K562 (cell line): ENCODE results near the gene MYO1F.

Source experiments
- EP300 ChIP-seq: IDR thresholded peaks from 2 replicates; pipeline ENCODE4 v1.6.1; 2012; ENCODE audit warnings: low read length, improper control_type of control experiment
- ESRRA ChIP-seq: fragments of 450-650 bp; IDR thresholded peaks from 2 replicates; pipeline ENCODE4 v1.6.1; 2014; ENCODE audit warnings: low read depth, mild to moderate bottlenecking, moderate library complexity, borderline replicate concordance
- HDAC6 ChIP-seq: IDR thresholded peaks from 2 replicates; pipeline ENCODE4 v1.6.1; 2012; ENCODE audit warnings: low read depth, mild to moderate bottlenecking, control low read depth, inconsistent platforms, low read length, moderate library complexity
- HMGN3 ChIP-seq: IDR thresholded peaks from 2 replicates; pipeline ENCODE4 v1.6.1; 2011; ENCODE audit warnings: borderline replicate concordance, low read depth, mild to moderate bottlenecking, mixed read lengths, low read length; ENCODE audit not compliant: insufficient read length; ENCODE audit errors: extremely low read depth
- MAX ChIP-seq: sonication (generic); formaldehyde crosslinking; IDR thresholded peaks from 2 replicates; pipeline ENCODE4 v1.9.0; 2022; ENCODE audit warnings: mild to moderate bottlenecking, missing genetic modification reagents
- MTA3 ChIP-seq: fragments of 450-650 bp; formaldehyde crosslinking; IDR thresholded peaks from 2 replicates; pipeline ENCODE4 v1.6.1; 2017; ENCODE audit warnings: mild to moderate bottlenecking, borderline replicate concordance
- POLR2A ChIP-seq: fragments of 450-650 bp; conservative IDR thresholded peaks from 2 replicates; pipeline ENCODE4 v1.6.1; 2016
- POLR2AphosphoS5 ChIP-seq: IDR thresholded peaks from 2 replicates; pipeline ENCODE4 v1.6.1; 2011; ENCODE audit warnings: mild to moderate bottlenecking, low read depth, low read length, moderate library complexity; ENCODE audit not compliant: control insufficient read depth, insufficient read depth
- SMARCB1 ChIP-seq: IDR thresholded peaks from 2 replicates; pipeline ENCODE4 v1.6.1; 2011; ENCODE audit warnings: improper control_type of control experiment, low read depth; ENCODE audit not compliant: insufficient read length
- SMC3 ChIP-seq: conservative IDR thresholded peaks from 2 replicates; pipeline ENCODE4 v1.6.1; 2011; ENCODE audit warnings: low read depth, low read length, improper control_type of control experiment; ENCODE audit not compliant: insufficient read depth
- ZNF274 ChIP-seq: IDR thresholded peaks from 2 replicates; pipeline ENCODE4 v1.6.1; 2011; ENCODE audit warnings: low read depth, mild to moderate bottlenecking, low read length, moderate library complexity, borderline replicate concordance
- TF ChIP-seq, protein P1 (sequence below): sonication (generic); formaldehyde crosslinking; IDR thresholded peaks from 2 replicates; pipeline ENCODE4 v1.8.1; 2022; ENCODE audit warnings: missing genetic modification reagents
- TF ChIP-seq, protein P2 (sequence below), 3 experiments: IDR thresholded peaks in 2 of 3; conservative IDR thresholded peaks in 1 of 3; 2 replicates each; pipeline ENCODE4 v1.5.1; 2011 to 2012; ENCODE audit warnings: low read length in 3 of 3, mild to moderate bottlenecking in 3 of 3, control low read depth in 2 of 3, improper control_type of control experiment in 1 of 3, inconsistent platforms in 1 of 3, low read depth in 1 of 3, mixed read lengths in 1 of 3, moderate library complexity in 1 of 3; ENCODE audit not compliant: insufficient read depth in 2 of 3

- TF ChIP-seq POLR2AphosphoS5: no peak
- TF ChIP-seq, protein P1, sequence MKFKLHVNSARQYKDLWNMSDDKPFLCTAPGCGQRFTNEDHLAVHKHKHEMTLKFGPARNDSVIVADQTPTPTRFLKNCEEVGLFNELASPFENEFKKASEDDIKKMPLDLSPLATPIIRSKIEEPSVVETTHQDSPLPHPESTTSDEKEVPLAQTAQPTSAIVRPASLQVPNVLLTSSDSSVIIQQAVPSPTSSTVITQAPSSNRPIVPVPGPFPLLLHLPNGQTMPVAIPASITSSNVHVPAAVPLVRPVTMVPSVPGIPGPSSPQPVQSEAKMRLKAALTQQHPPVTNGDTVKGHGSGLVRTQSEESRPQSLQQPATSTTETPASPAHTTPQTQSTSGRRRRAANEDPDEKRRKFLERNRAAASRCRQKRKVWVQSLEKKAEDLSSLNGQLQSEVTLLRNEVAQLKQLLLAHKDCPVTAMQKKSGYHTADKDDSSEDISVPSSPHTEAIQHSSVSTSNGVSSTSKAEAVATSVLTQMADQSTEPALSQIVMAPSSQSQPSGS (CRISPR knock-in tag): no peak
- TF ChIP-seq ZNF274: no peak
- no peak for TF ChIP-seq SMARCB1
- no peak for TF ChIP-seq POLR2A
- TF ChIP-seq ESRRA: no peak
- no peak for TF ChIP-seq HDAC6
- TF ChIP-seq, protein P2, sequence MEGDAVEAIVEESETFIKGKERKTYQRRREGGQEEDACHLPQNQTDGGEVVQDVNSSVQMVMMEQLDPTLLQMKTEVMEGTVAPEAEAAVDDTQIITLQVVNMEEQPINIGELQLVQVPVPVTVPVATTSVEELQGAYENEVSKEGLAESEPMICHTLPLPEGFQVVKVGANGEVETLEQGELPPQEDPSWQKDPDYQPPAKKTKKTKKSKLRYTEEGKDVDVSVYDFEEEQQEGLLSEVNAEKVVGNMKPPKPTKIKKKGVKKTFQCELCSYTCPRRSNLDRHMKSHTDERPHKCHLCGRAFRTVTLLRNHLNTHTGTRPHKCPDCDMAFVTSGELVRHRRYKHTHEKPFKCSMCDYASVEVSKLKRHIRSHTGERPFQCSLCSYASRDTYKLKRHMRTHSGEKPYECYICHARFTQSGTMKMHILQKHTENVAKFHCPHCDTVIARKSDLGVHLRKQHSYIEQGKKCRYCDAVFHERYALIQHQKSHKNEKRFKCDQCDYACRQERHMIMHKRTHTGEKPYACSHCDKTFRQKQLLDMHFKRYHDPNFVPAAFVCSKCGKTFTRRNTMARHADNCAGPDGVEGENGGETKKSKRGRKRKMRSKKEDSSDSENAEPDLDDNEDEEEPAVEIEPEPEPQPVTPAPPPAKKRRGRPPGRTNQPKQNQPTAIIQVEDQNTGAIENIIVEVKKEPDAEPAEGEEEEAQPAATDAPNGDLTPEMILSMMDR (IDR thresholded peaks at IDR 0.05 in 2 of 3, conservative IDR thresholded peaks at IDR 0.05 in 1 of 3; ENCODE audit: insufficient read depth in 2 of 3, low read depth in 1 of 3, low read length in 3 of 3): no peak
- TF ChIP-seq EP300: no peak
- no peak for TF ChIP-seq SMC3
- TF ChIP-seq MAX: no peak; the same call in 1 of the 2 replicates
- TF ChIP-seq HMGN3: no peak
- no peak for TF ChIP-seq MTA3
Observed at GRCh38 chr19:8605514-8605913, 28.3 kb upstream of the MYO1F start.
